B cell (primary cell): ENCODE measurements around the gene PTMS.

Experiments
- EZH2 ChIP-seq: IDR thresholded peaks from 2 replicates; pipeline ENCODE4 v1.6.1; 2012; ENCODE audit warnings: borderline replicate concordance, low read depth, mild to moderate bottlenecking, moderate library complexity, low read length; ENCODE audit not compliant: insufficient read depth, poor library complexity, severe bottlenecking
- TF ChIP-seq, protein P1 (sequence below): fragments of 200-600 bp; IDR thresholded peaks from one replicate; pipeline ENCODE4 v1.8.0; 2022; ENCODE audit warnings: antibody characterized with exemption, mild to moderate bottlenecking

DNA sequence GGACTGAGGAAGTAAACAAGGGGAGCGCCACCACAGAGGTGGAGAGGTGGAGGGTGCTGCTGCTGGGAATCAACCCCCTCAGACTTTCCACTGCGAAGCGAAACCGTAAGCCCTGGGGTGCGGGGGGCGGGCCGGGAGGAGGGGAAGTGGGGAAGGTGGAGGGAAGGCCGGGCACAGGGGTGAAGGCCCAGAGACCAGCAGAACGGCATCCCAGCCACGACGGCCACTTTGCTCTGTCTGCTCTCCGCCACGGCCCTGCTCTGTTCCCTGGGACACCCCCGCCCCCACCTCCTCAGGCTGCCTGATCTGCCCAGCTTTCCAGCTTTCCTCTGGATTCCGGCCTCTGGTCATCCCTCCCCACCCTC lies 6.2 kb downstream of the PTMS start, which contains the start of gene LAG3:
- TF ChIP-seq, protein P1, sequence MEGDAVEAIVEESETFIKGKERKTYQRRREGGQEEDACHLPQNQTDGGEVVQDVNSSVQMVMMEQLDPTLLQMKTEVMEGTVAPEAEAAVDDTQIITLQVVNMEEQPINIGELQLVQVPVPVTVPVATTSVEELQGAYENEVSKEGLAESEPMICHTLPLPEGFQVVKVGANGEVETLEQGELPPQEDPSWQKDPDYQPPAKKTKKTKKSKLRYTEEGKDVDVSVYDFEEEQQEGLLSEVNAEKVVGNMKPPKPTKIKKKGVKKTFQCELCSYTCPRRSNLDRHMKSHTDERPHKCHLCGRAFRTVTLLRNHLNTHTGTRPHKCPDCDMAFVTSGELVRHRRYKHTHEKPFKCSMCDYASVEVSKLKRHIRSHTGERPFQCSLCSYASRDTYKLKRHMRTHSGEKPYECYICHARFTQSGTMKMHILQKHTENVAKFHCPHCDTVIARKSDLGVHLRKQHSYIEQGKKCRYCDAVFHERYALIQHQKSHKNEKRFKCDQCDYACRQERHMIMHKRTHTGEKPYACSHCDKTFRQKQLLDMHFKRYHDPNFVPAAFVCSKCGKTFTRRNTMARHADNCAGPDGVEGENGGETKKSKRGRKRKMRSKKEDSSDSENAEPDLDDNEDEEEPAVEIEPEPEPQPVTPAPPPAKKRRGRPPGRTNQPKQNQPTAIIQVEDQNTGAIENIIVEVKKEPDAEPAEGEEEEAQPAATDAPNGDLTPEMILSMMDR: no peak
- no peak for TF ChIP-seq EZH2
